Neural cell (in vitro differentiated cells): ENCODE results near the gene KRT3. TPM values are rescaled to one million over a fixed set of nuclear protein-coding genes. Genes with fewer than 3 reads are reported as not detected.

ENCODE experiments used
- H2AFZ ChIP-seq: fragments of 200-600, 300-800 bp; sonication (generic), shearing (Covaris generic); 2 replicates; pipeline ENCODE4 v1.6.0; 2014; ENCODE audit warnings: low read depth, mild to moderate bottlenecking, antibody characterized with exemption, low read length, moderate library complexity
- H3F3A ChIP-seq: fragments of 200-600 bp; shearing (Covaris generic); 2 replicates; pipeline ENCODE4 v1.6.1; 2016; ENCODE audit warnings: mild to moderate bottlenecking, moderate library complexity, mixed read lengths, antibody characterized with exemption, low read length; ENCODE audit not compliant: insufficient read depth, poor library complexity, severe bottlenecking
- H3K27ac ChIP-seq: fragments of 200-600, 300-800 bp; sonication (generic), shearing (Covaris generic); 2 replicates; pipeline ENCODE4 v1.5.1; 2014; ENCODE audit warnings: mild to moderate bottlenecking, low read length, moderate library complexity
- H3K27me3 ChIP-seq: fragments of 300-800, 200-600 bp; sonication (generic), shearing (Covaris generic); 2 replicates; pipeline ENCODE4 v1.6.0; 2014; ENCODE audit warnings: mild to moderate bottlenecking, low read depth, low read length, moderate library complexity; ENCODE audit not compliant: insufficient read depth
- H3K36me3 ChIP-seq: fragments of 300-800, 200-600 bp; sonication (generic), shearing (Covaris generic); 2 replicates; pipeline ENCODE4 v1.5.1; 2014; ENCODE audit warnings: mild to moderate bottlenecking, antibody characterized with exemption, low read length, moderate library complexity; ENCODE audit not compliant: insufficient read depth
- H3K4me2 ChIP-seq: fragments of 300-800, 200-600 bp; sonication (generic), shearing (Covaris generic); 2 replicates; pipeline ENCODE4 v1.6.0; 2014; ENCODE audit warnings: mild to moderate bottlenecking, low read length
- H3K4me3 ChIP-seq: fragments of 300-800, 200-600 bp; sonication (generic), shearing (Covaris generic); 2 replicates; pipeline ENCODE4 v1.5.1; 2014; ENCODE audit warnings: mild to moderate bottlenecking, low read length, moderate library complexity
- H3K79me2 ChIP-seq: fragments of 200-600 bp; shearing (Covaris generic); replicated peaks from 2 replicates; pipeline ENCODE4 v1.6.0; 2014; ENCODE audit warnings: mild to moderate bottlenecking, low read length, moderate library complexity; ENCODE audit not compliant: insufficient read depth
- H3K9ac ChIP-seq: fragments of 300-800, 200-600 bp; sonication (generic), shearing (Covaris generic); 2 replicates; pipeline ENCODE4 v1.6.1; 2016; ENCODE audit warnings: mild to moderate bottlenecking, low read length, mixed read lengths
- H3K9me2 ChIP-seq: fragments of 200-600 bp; shearing (Covaris generic); 2 replicates; pipeline ENCODE4 v1.6.1; 2016; ENCODE audit warnings: mild to moderate bottlenecking, low read length, mixed read lengths; ENCODE audit not compliant: insufficient read depth
- H3K9me3 ChIP-seq: fragments of 200-600, 300-800 bp; sonication (generic), shearing (Covaris generic); 2 replicates; pipeline ENCODE4 v1.6.1; 2016; ENCODE audit warnings: mild to moderate bottlenecking, mixed run types, low read length, moderate library complexity, mixed read lengths
- H4K20me1 ChIP-seq: fragments of 200-600 bp; shearing (Covaris generic); 2 replicates; pipeline ENCODE4 v1.6.1; 2016; ENCODE audit warnings: mild to moderate bottlenecking, mixed run types; ENCODE audit not compliant: insufficient read depth
- CTCF ChIP-seq: fragments of 450-650 bp; IDR thresholded peaks from 2 replicates; pipeline ENCODE4 v1.5.1; 2014; ENCODE audit warnings: antibody characterized with exemption, mild to moderate bottlenecking, moderate library complexity; ENCODE audit not compliant: poor library complexity, severe bottlenecking
- EP300 ChIP-seq: fragments of 450-650 bp; conservative IDR thresholded peaks from 2 replicates; pipeline ENCODE4 v1.6.1; 2014; ENCODE audit warnings: antibody characterized with exemption, mild to moderate bottlenecking, moderate library complexity; ENCODE audit not compliant: poor library complexity, severe bottlenecking
- EZH2 ChIP-seq: fragments of 200-600, 300-800 bp; shearing (Covaris generic), sonication (generic); IDR thresholded peaks from 2 replicates; pipeline ENCODE4 v1.6.1; 2014; ENCODE audit warnings: antibody characterized with exemption, low read length, borderline replicate concordance, mild to moderate bottlenecking; ENCODE audit not compliant: insufficient read depth, poor library complexity, severe bottlenecking
- MXI1 ChIP-seq: fragments of 450-650 bp; conservative IDR thresholded peaks from 2 replicates; pipeline ENCODE4 v1.6.1; 2014; ENCODE audit warnings: antibody characterized with exemption, mild to moderate bottlenecking; ENCODE audit not compliant: poor library complexity, severe bottlenecking
- POLR2AphosphoS5 ChIP-seq: IDR thresholded peaks from 2 replicates; pipeline ENCODE4 v1.6.1; 2012
- RAD21 ChIP-seq: fragments of 450-650 bp; conservative IDR thresholded peaks from 2 replicates; pipeline ENCODE4 v1.6.1; 2014; ENCODE audit warnings: antibody characterized with exemption, mild to moderate bottlenecking, moderate library complexity
- REST ChIP-seq: IDR thresholded peaks from 2 replicates; pipeline ENCODE4 v1.6.1; 2012; ENCODE audit warnings: borderline replicate concordance
- SMC3 ChIP-seq: fragments of 450-650 bp; conservative IDR thresholded peaks from 2 replicates; pipeline ENCODE4 v1.6.1; 2014; ENCODE audit warnings: antibody characterized with exemption, mild to moderate bottlenecking, moderate library complexity; ENCODE audit not compliant: poor library complexity
- TAF1 ChIP-seq: IDR thresholded peaks from 2 replicates; pipeline ENCODE4 v1.6.1; 2012; ENCODE audit warnings: low read depth
- polyA plus RNA-seq: library from polyadenylated mRNA; depleted of rRNA; stranded (reverse); fragments of >200 nt; gene quantifications from 2 replicates; pipeline ENCODE4 v1.2.3, GENCODE V29; 2014

The KRT3 gene
- polyA plus RNA-seq, 1 donor from 2014 or later, result not detected

GRCh38 chr12:52839436-52840105 lies 43.7 kb upstream of the KRT3 start:
- H3K27ac ChIP-seq, result no peak overlapping the region
- H3K9me3 ChIP-seq, result no peaks in the 10 kb centered on the region
- no peaks in the 10 kb centered on the region for H3K36me3 ChIP-seq
- H2AFZ ChIP-seq, result no peak overlapping the region
- no peaks in the 10 kb centered on the region for H3K79me2 ChIP-seq
- no peak overlapping the region for H3K9ac ChIP-seq
- H3F3A ChIP-seq, result no peaks in the 10 kb centered on the region
- H3K4me2 ChIP-seq, result no peak overlapping the region
- no peak for TF ChIP-seq TAF1
- no peak for TF ChIP-seq REST
- TF ChIP-seq MXI1, result no peak
- no peak for TF ChIP-seq POLR2AphosphoS5
- TF ChIP-seq SMC3, result no peak
- TF ChIP-seq EZH2, result no peak
- TF ChIP-seq CTCF, result no peak
- TF ChIP-seq EP300, result no peak
- no peak for TF ChIP-seq RAD21
- no peaks in the 10 kb centered on the region for H3K27me3 ChIP-seq
- H3K9me2 ChIP-seq, result no peaks in the 10 kb centered on the region
- H3K4me3 ChIP-seq, result no peak overlapping the region
- no peaks in the 10 kb centered on the region for H4K20me1 ChIP-seq

- Histone ChIP-seq H3K36me3 (no peaks in the 10 kb centered on the region), H3K27me3 (no peaks in the 10 kb centered on the region), H3K9me2 (no peaks in the 10 kb centered on the region), H4K20me1 (no peaks in the 10 kb centered on the region), H3K4me2 (no peak overlapping the region), H3K27ac (no peak overlapping the region), H3F3A (no peaks in the 10 kb centered on the region), H3K9me3 (no peaks in the 10 kb centered on the region), H2AFZ (no peak overlapping the region), H3K79me2 (no peaks in the 10 kb centered on the region), H3K4me3 (no peak overlapping the region), H3K9ac (no peak overlapping the region)
- TF ChIP-seq CTCF, result no peak
- no peak for TF ChIP-seq EZH2
- no peak for TF ChIP-seq SMC3
- no peak for TF ChIP-seq RAD21
- no peak for TF ChIP-seq MXI1
- TF ChIP-seq EP300, result no peak
- no peak for TF ChIP-seq POLR2AphosphoS5
- TF ChIP-seq TAF1, result no peak
- TF ChIP-seq REST, result no peak
Measured at GRCh38 chr12:52838609-52839435, 42.9 kb upstream of the KRT3 start.
